SJCRH30 (cell line): Measurements from ENCODE around the gene GJB4. TPM values are rescaled to one million over a fixed set of nuclear protein-coding genes. Genes with fewer than 3 reads are reported as not detected.

Experiments used
- DNase-seq, 2 experiments: peaks; one replicate each; pipeline ENCODE4 v3.0.0-alpha.2; 2015 to 2020
- H3K27ac ChIP-seq: fragments of 250-450 bp; sonication (Bioruptor Pico); 2 replicates; pipeline ENCODE4 v1.5.1; 2020; ENCODE audit warnings: mild to moderate bottlenecking, moderate library complexity
- H3K27me3 ChIP-seq: fragments of 250-450 bp; sonication (Bioruptor Pico); 2 replicates; pipeline ENCODE4 v1.5.1; 2020; ENCODE audit warnings: mild to moderate bottlenecking, moderate library complexity
- H3K36me3 ChIP-seq: fragments of 250-450 bp; sonication (Bioruptor Pico); 2 replicates; pipeline ENCODE4 v1.5.1; 2020; ENCODE audit warnings: mild to moderate bottlenecking, moderate library complexity
- H3K4me1 ChIP-seq: fragments of 250-450 bp; sonication (Bioruptor Pico); 2 replicates; pipeline ENCODE4 v1.5.1; 2020; ENCODE audit warnings: mild to moderate bottlenecking, moderate library complexity
- H3K4me3 ChIP-seq: fragments of 250-450 bp; sonication (Bioruptor Pico); 2 replicates; pipeline ENCODE4 v1.5.1; 2020; ENCODE audit warnings: mild to moderate bottlenecking, moderate library complexity
- H3K9me3 ChIP-seq: fragments of 250-450 bp; sonication (Bioruptor Pico); replicated peaks from 2 replicates; pipeline ENCODE4 v1.5.1; 2020; ENCODE audit warnings: mild to moderate bottlenecking, moderate library complexity
- total RNA-seq: library from RNA; depleted of rRNA; stranded (reverse); fragments of >200 nt; shearing (Covaris generic); gene quantifications from 2 replicates; pipeline ENCODE4 v1.2.3, GENCODE V29; 2014

GJB4 gene
- total RNA-seq, 1 experiment from 2014 or later: not detected

GRCh38 chr1:34779526-34779925, 20.0 kb downstream of the GJB4 start:
- H3K36me3 ChIP-seq: no peaks in the 10 kb centered on the region
- H3K9me3 ChIP-seq: no peaks in the 10 kb centered on the region
- DNase-seq: no peak
- H3K27me3 ChIP-seq: peaks cover 18% of the 10 kb centered on the region; the same call in 1 of the 2 replicates
- H3K27ac ChIP-seq: no peak overlapping the region
- H3K4me3 ChIP-seq: no peak overlapping the region
- H3K4me1 ChIP-seq: no peaks in the 10 kb centered on the region

- no peaks in the 10 kb centered on the region for H3K36me3 ChIP-seq
- no peaks in the 10 kb centered on the region for H3K4me1 ChIP-seq
- peaks cover 16% of the 10 kb centered on the region; the same call in 1 of the 2 replicates for H3K27me3 ChIP-seq
- no peak for DNase-seq
- H3K27ac ChIP-seq: no peak overlapping the region
- no peaks in the 10 kb centered on the region for H3K9me3 ChIP-seq
- H3K4me3 ChIP-seq: no peak overlapping the region
Observed at GRCh38 chr1:34779962-34780361, 20.4 kb downstream of the GJB4 start.

GRCh38 chr1:34780528-34780927, 21.0 kb downstream of the GJB4 start:
- H3K27me3 ChIP-seq: peaks cover 15% of the 10 kb centered on the region; the same call in 1 of the 2 replicates
- H3K9me3 ChIP-seq: no peaks in the 10 kb centered on the region
- no peak overlapping the region for H3K27ac ChIP-seq
- no peaks in the 10 kb centered on the region for H3K36me3 ChIP-seq
- no peak for DNase-seq
- no peak overlapping the region for H3K4me3 ChIP-seq
- no peaks in the 10 kb centered on the region for H3K4me1 ChIP-seq

GRCh38 chr1:34781071-34781843, 21.7 kb downstream of the GJB4 start, which contains the start of gene GJB3:
TSS of gene GJB3 (plus strand) at chr1:34781214. CDS start at chr1:34784763, 3,549 bp downstream.
- no peaks in the 10 kb centered on the region for H3K9me3 ChIP-seq
- H3K4me1 ChIP-seq: no peaks in the 10 kb centered on the region
- H3K27me3 ChIP-seq: peaks cover 10% of the 10 kb centered on the region; the same call in 1 of the 2 replicates
- no peak within 1 kb of the TSS for H3K27ac ChIP-seq
- no peak for DNase-seq
- H3K4me3 ChIP-seq: no peak within 1 kb of the TSS
- no peaks in the 10 kb centered on the region for H3K36me3 ChIP-seq

GRCh38 chr1:34781844-34782391, 22.4 kb downstream of the GJB4 start:
- Histone ChIP-seq H3K27me3 (peaks cover 10% of the 10 kb centered on the region; the same call in 1 of the 2 replicates), H3K27ac (no peak overlapping the region)

GRCh38 chr1:34784751-34785221, 25.2 kb downstream of the GJB4 start:
- H3K4me3 ChIP-seq: no peak overlapping the region
- H3K36me3 ChIP-seq: no peaks in the 10 kb centered on the region
- H3K4me1 ChIP-seq: no peaks in the 10 kb centered on the region
- H3K9me3 ChIP-seq: no peaks in the 10 kb centered on the region
- no peak for DNase-seq
- H3K27ac ChIP-seq: no peak overlapping the region
- peaks cover 8% of the 10 kb centered on the region; the same call in 1 of the 2 replicates for H3K27me3 ChIP-seq

More at GRCh38 chr1:34781844-34782391, 22.4 kb downstream of the GJB4 start:
- no peaks in the 10 kb centered on the region for H3K9me3 ChIP-seq
- H3K4me3 ChIP-seq: no peak overlapping the region
- no peaks in the 10 kb centered on the region for H3K4me1 ChIP-seq
- DNase-seq: no peak
- no peaks in the 10 kb centered on the region for H3K36me3 ChIP-seq

GRCh38 chr1:34785231-34785874, 25.8 kb downstream of the GJB4 start:
- no peak overlapping the region for H3K27ac ChIP-seq
- peaks cover 2% of the 10 kb centered on the region; the same call in 1 of the 2 replicates for H3K27me3 ChIP-seq
- no peaks in the 10 kb centered on the region for H3K36me3 ChIP-seq
- H3K4me1 ChIP-seq: no peaks in the 10 kb centered on the region
- no peak for DNase-seq
- H3K9me3 ChIP-seq: no peaks in the 10 kb centered on the region
- H3K4me3 ChIP-seq: no peak overlapping the region

- Histone ChIP-seq H3K36me3 (no peaks in the 10 kb centered on the region), H3K27me3 (no peaks in the 10 kb centered on the region; the same call in 1 of the 2 replicates), H3K27ac (no peak overlapping the region), H3K9me3 (no peaks in the 10 kb centered on the region), H3K4me3 (no peak overlapping the region), H3K4me1 (no peaks in the 10 kb centered on the region)
- no peak for DNase-seq
Observed at GRCh38 chr1:34785875-34786470, 26.4 kb downstream of the GJB4 start.

- Histone ChIP-seq H3K9me3 (no peaks in the 10 kb centered on the region), H3K4me1 (no peaks in the 10 kb centered on the region), H3K27me3 (no peaks in the 10 kb centered on the region; the same call in 1 of the 2 replicates), H3K36me3 (no peaks in the 10 kb centered on the region), H3K4me3 (no peak overlapping the region), H3K27ac (no peak overlapping the region)
- peak; percentile 65 to 84 for DNase-seq
Observed at GRCh38 chr1:34786521-34787325, 27.2 kb downstream of the GJB4 start.

GRCh38 chr1:34787461-34788420, 28.2 kb downstream of the GJB4 start:
- H3K4me1 ChIP-seq: no peaks in the 10 kb centered on the region
- no peaks in the 10 kb centered on the region; the same call in 1 of the 2 replicates for H3K27me3 ChIP-seq
- DNase-seq: peak in 1 of 2 experiments; percentile 48
- no peak overlapping the region for H3K4me3 ChIP-seq
- H3K27ac ChIP-seq: no peak overlapping the region
- H3K9me3 ChIP-seq: no peaks in the 10 kb centered on the region
- no peaks in the 10 kb centered on the region for H3K36me3 ChIP-seq

- no peaks in the 10 kb centered on the region; the same call in none of the 2 replicates for H3K27me3 ChIP-seq
- no peaks in the 10 kb centered on the region for H3K4me1 ChIP-seq
- H3K4me3 ChIP-seq: no peak overlapping the region
- no peak for DNase-seq
- no peak overlapping the region for H3K27ac ChIP-seq
- no peaks in the 10 kb centered on the region for H3K9me3 ChIP-seq
- H3K36me3 ChIP-seq: no peaks in the 10 kb centered on the region
Observed at GRCh38 chr1:34790985-34791384, 31.4 kb downstream of the GJB4 start.

- DNase-seq: no peak
- Histone ChIP-seq H3K36me3 (no peaks in the 10 kb centered on the region), H3K27me3 (peaks cover 3% of the 10 kb centered on the region; the same call in 1 of the 2 replicates), H3K9me3 (no peaks in the 10 kb centered on the region), H3K27ac (no peak overlapping the region), H3K4me1 (no peaks in the 10 kb centered on the region), H3K4me3 (no peak overlapping the region)
Observed at GRCh38 chr1:34792424-34792823, 32.9 kb downstream of the GJB4 start.
